ENCODE data around the gene NPAS1. TPM values are rescaled to one million over a fixed set of nuclear protein-coding genes. Genes with fewer than 3 reads are reported as not detected.
"Not testable (repeated sequence)": the region's sequence is repeated elsewhere in the genome, so short reads cannot be mapped to it uniquely, and the experiment has no call there.

The NPAS1 gene
- total RNA-seq, 3 donors from 2014 or later (not counting 1 experiment from before 2014, with no cell fraction given): 0.64 to 0.65 TPM; not detected in 1

- H3K4me1 Mint-ChIP-seq: peaks cover 6 to 30% of the 10 kb centered on the region in 2 donors
- no peak for DNase-seq
- H3K4me3 Mint-ChIP-seq: peak overlapping the region; percentile 98
- H3K27ac Mint-ChIP-seq: peak overlapping the region in 1 of 2 donors; percentile 92
- Histone ChIP-seq H3K9me3 (ENCODE audit: control insufficient read depth, insufficient read depth, low read length) (no peaks in the 10 kb centered on the region), H3K4me3 (ENCODE audit: low read length) (no peak overlapping the region), H3K27me3 (ENCODE audit: control insufficient read depth, insufficient read depth, low read length) (no peaks in the 10 kb centered on the region), H3K4me1 (ENCODE audit: control insufficient read depth, insufficient read depth, low read length) (peaks cover 13% of the 10 kb centered on the region), H3K36me3 (ENCODE audit: control insufficient read depth, insufficient read depth, low read length) (no peaks in the 10 kb centered on the region), H3K27ac (ENCODE audit: low read length) (no peak overlapping the region)
- no peak for ATAC-seq
- H3K27me3 Mint-ChIP-seq (ENCODE audit: low read depth in 2 of 2): no peaks in the 10 kb centered on the region
- TF ChIP-seq, protein P1, sequence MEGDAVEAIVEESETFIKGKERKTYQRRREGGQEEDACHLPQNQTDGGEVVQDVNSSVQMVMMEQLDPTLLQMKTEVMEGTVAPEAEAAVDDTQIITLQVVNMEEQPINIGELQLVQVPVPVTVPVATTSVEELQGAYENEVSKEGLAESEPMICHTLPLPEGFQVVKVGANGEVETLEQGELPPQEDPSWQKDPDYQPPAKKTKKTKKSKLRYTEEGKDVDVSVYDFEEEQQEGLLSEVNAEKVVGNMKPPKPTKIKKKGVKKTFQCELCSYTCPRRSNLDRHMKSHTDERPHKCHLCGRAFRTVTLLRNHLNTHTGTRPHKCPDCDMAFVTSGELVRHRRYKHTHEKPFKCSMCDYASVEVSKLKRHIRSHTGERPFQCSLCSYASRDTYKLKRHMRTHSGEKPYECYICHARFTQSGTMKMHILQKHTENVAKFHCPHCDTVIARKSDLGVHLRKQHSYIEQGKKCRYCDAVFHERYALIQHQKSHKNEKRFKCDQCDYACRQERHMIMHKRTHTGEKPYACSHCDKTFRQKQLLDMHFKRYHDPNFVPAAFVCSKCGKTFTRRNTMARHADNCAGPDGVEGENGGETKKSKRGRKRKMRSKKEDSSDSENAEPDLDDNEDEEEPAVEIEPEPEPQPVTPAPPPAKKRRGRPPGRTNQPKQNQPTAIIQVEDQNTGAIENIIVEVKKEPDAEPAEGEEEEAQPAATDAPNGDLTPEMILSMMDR (IDR thresholded peaks at IDR 0.05): no peak
- 73% methylated on average over 9 of the region's 9 CpGs for WGBS (ENCODE audit: insufficient coverage)
- H3K36me3 Mint-ChIP-seq: no peaks in the 10 kb centered on the region
- intact Hi-C loops (cut with micrococcal nuclease): no loop called here
- no peaks in the 10 kb centered on the region for H3K9me3 Mint-ChIP-seq
These were observed 29.7 kb downstream of the NPAS1 start for GRCh38 chr19:47049307-47049700.

- ATAC-seq; H3K4me3 ChIP-seq (ENCODE audit: low read length); H3K27me3 ChIP-seq (ENCODE audit: control insufficient read depth, insufficient read depth, low read length); H3K27me3 Mint-ChIP-seq (ENCODE audit: low read depth in 2 of 2); H3K4me3 Mint-ChIP-seq; intact Hi-C loops (cut with micrococcal nuclease); H3K27ac ChIP-seq (ENCODE audit: low read length); H3K36me3 ChIP-seq (ENCODE audit: control insufficient read depth, insufficient read depth, low read length); H3K9me3 Mint-ChIP-seq; H3K9me3 ChIP-seq (ENCODE audit: control insufficient read depth, insufficient read depth, low read length); DNase-seq; H3K27ac Mint-ChIP-seq; H3K36me3 Mint-ChIP-seq: not testable (repeated sequence)
- H3K4me1 Mint-ChIP-seq: peaks cover 6 to 30% of the 10 kb centered on the region in 2 donors
- WGBS (ENCODE audit: insufficient coverage): 97% methylated on average over 3 of the region's 3 CpGs
- peaks cover 13% of the 10 kb centered on the region for H3K4me1 ChIP-seq (ENCODE audit: control insufficient read depth, insufficient read depth, low read length)
These were observed 30.9 kb downstream of the NPAS1 start for GRCh38 chr19:47050562-47050961.

DNA sequence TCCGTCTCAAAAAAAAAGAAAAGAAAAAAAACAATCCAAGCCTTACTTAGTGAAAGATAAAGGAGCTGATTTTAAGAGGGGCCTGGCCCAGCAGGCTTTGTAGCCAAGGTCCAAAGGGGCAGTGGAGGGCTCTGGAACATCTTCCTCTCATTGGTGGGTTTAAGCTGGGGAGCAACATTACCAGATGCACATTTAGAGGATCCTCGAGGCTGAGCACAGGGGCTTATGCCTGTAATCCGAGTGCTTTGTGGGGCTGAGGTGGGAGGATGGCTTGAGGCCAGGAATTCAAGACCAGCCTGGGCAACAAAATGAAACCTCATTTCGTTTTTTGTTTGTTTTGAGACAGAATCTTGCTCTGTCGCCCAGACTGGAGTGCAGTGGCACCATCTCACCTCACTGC, 36.8 kb downstream of the NPAS1 start:
- TF ChIP-seq, protein P1 (IDR thresholded peaks at IDR 0.05): no peak
- WGBS (ENCODE audit: insufficient coverage): 65% methylated on average over 4 of the region's 5 CpGs
- Histone ChIP-seq H3K4me1 (ENCODE audit: control insufficient read depth, insufficient read depth, low read length) (no peaks in the 10 kb centered on the region), H3K9me3 (ENCODE audit: control insufficient read depth, insufficient read depth, low read length) (no peaks in the 10 kb centered on the region), H3K27ac (ENCODE audit: low read length) (no peak overlapping the region), H3K27me3 (ENCODE audit: control insufficient read depth, insufficient read depth, low read length) (no peaks in the 10 kb centered on the region), H3K36me3 (ENCODE audit: control insufficient read depth, insufficient read depth, low read length) (no peaks in the 10 kb centered on the region), H3K4me3 (ENCODE audit: low read length) (no peak overlapping the region)
- intact Hi-C loops (cut with micrococcal nuclease): no loop called here
- H3K36me3 Mint-ChIP-seq: no peaks in the 10 kb centered on the region
- no peaks in the 10 kb centered on the region for H3K4me1 Mint-ChIP-seq
- no peak overlapping the region for H3K4me3 Mint-ChIP-seq
- no peak overlapping the region for H3K27ac Mint-ChIP-seq
- H3K27me3 Mint-ChIP-seq (ENCODE audit: low read depth in 2 of 2): peaks cover 0 to 2% of the 10 kb centered on the region in 2 donors
- DNase-seq (no peak), ATAC-seq (no peak)
- H3K9me3 Mint-ChIP-seq: no peaks in the 10 kb centered on the region

DNA sequence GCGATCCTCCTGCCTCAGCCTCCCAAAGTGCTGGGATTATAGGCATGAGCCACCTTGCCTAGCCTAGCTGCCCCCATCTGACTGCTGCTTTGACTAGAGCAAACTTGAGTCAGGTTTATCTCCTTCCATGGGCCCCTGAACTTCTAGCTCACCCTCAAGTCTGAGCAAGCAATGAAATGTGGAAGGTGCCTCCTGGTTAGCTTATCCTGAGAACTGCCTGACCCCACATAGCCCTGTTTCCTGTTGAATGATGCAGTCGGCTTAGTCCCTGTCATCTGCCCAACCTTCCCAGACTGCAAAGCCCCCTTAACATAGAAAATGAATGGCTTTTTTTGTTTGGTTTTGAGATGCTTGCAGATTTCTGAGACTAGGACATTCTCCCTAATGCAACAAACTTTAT, 37.7 kb downstream of the NPAS1 start:
- Mint-ChIP-seq H3K27me3 (ENCODE audit: low read depth in 2 of 2) (peaks cover 0 to 2% of the 10 kb centered on the region in 2 donors), H3K4me1 (no peaks in the 10 kb centered on the region), H3K27ac (no peak overlapping the region), H3K9me3 (no peaks in the 10 kb centered on the region), H3K4me3 (no peak overlapping the region), H3K36me3 (no peaks in the 10 kb centered on the region)
- DNase-seq (no peak), ATAC-seq (no peak)
- H3K27ac ChIP-seq (ENCODE audit: low read length): no peak overlapping the region
- no peaks in the 10 kb centered on the region for H3K36me3 ChIP-seq (ENCODE audit: control insufficient read depth, insufficient read depth, low read length)
- TF ChIP-seq, protein P1 (IDR thresholded peaks at IDR 0.05): no peak
- intact Hi-C loops (cut with micrococcal nuclease): no loop called here
- H3K27me3 ChIP-seq (ENCODE audit: control insufficient read depth, insufficient read depth, low read length): no peaks in the 10 kb centered on the region
- H3K4me1 ChIP-seq (ENCODE audit: control insufficient read depth, insufficient read depth, low read length): no peaks in the 10 kb centered on the region
- no peaks in the 10 kb centered on the region for H3K9me3 ChIP-seq (ENCODE audit: control insufficient read depth, insufficient read depth, low read length)
- 96% methylated on average over 1 of the region's 2 CpGs for WGBS (ENCODE audit: insufficient coverage)
- no peak overlapping the region for H3K4me3 ChIP-seq (ENCODE audit: low read length)
